Adrenal gland (tissue), 5 donors: ENCODE results near the gene MAML3.

Experiments
- CTCF ChIP-seq, 6 experiments: fragments of 450-650 bp in 4 of 6; fragments of 200-600 bp in 2 of 6; sonication (generic) in 1 of 6; IDR thresholded peaks; 1 replicate in 5 of 6; 2 replicates in 1 of 6; pipeline versions ENCODE4 v1.5.1 to v1.8.0; 2016 to 2021; ENCODE audit warnings: antibody characterized with exemption in 6 of 6, mild to moderate bottlenecking in 2 of 6, moderate library complexity in 1 of 6
- POLR2A ChIP-seq, 2 donors: fragments of 450-650 bp; IDR thresholded peaks; one replicate each; pipeline ENCODE4 v1.6.1; 2017; ENCODE audit warnings: antibody characterized with exemption in 2 of 2, mild to moderate bottlenecking in 2 of 2, moderate library complexity in 1 of 2
- donor health status: DM: no; HTN: no; CAD: no.

DNA sequence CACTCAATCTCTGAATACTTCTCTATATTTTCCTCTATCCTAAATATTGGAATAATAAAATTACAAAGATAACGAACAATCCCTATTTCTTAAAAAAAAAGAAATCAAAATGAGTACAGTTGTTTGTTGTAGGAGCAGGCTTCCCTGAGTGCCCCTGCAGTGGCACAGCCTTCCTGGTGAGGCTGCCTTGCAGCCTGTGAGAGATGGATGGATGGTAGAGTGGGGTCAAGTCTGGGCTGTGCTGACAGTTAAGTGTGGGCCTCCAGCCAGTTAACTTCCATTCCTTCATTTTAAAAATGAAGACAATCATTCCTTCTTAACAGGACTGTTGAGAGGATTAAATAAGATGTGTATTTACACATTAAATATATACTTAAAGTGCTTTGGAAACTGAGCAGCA, 351.5 kb downstream of the MAML3 start:
- TF ChIP-seq CTCF (IDR thresholded peaks at IDR 0.05) (no peak), POLR2A (IDR thresholded peaks at IDR 0.05) (no peak)
